Measurements from ENCODE around the gene NHLRC4. TPM values are rescaled to one million over a fixed set of nuclear protein-coding genes. Genes with fewer than 3 reads are reported as not detected.

The NHLRC4 gene
- total and polyA plus RNA-seq, 7 donors, result 0.06 to 0.39 (median 0.27) TPM; not detected in 1

GRCh38 chr16:592518-593306 is 25.9 kb downstream of the NHLRC4 start:
- no peaks in the 10 kb centered on the region for H3K27me3 ChIP-seq (ENCODE audit: insufficient read depth in 3 of 3, low read length in 2 of 3)
- DNase-seq, result peak; percentile 74 to 89
- H3K4me3 ChIP-seq, result peak overlapping the region; percentile 96
- peak overlapping the region; percentile 95 for H3K27ac ChIP-seq
- WGBS, 3 donors, result 25 to 50% (median 28%) methylated on average over 24 of the region's 24 CpGs
- H3K36me3 ChIP-seq (ENCODE audit: insufficient read depth in 1 of 2, low read depth in 1 of 2), result peaks cover 0 to 4% of the 10 kb centered on the region in 2 donors
- H3K9me3 ChIP-seq, result no peaks in the 10 kb centered on the region
- intact Hi-C loops (cut with DNase I), result loop anchor here (5.0 kb wide), 2 partner anchors 35 to 40 kb away; partner anchors contain the start of gene WFIKKN1 (in 1 of the 2)
- peaks cover 59% of the 10 kb centered on the region for H3K4me1 ChIP-seq
- TF ChIP-seq CTCF (IDR thresholded peaks at IDR 0.05), result peak; percentile 47
- peak; percentile 32 to 59 (median 53) for ATAC-seq

- Histone ChIP-seq H3K36me3 (ENCODE audit: insufficient read depth in 1 of 2, low read depth in 1 of 2) (peaks cover 0 to 4% of the 10 kb centered on the region in 2 donors), H3K27me3 (ENCODE audit: insufficient read depth in 3 of 3, low read length in 2 of 3) (no peaks in the 10 kb centered on the region), H3K4me1 (peaks cover 52% of the 10 kb centered on the region), H3K27ac (peak overlapping the region; percentile 95), H3K9me3 (no peaks in the 10 kb centered on the region), H3K4me3 (peak overlapping the region; percentile 96)
- TF ChIP-seq CTCF (IDR thresholded peaks at IDR 0.05), result no peak
- no peak for ATAC-seq
- 66 to 80% (median 71%) methylated on average over 9 of the region's 9 CpGs for WGBS, 3 donors
- intact Hi-C loops (cut with DNase I), result loop anchor here (5.0 kb wide), 2 partner anchors 34 to 39 kb away; partner anchors contain the start of gene WFIKKN1 (in 1 of the 2)
- DNase-seq, result no peak
Measured at GRCh38 chr16:593406-593805, 26.6 kb downstream of the NHLRC4 start.

GRCh38 chr16:593807-594206 is 27.0 kb downstream of the NHLRC4 start:
- H3K27me3 ChIP-seq (ENCODE audit: insufficient read depth in 3 of 3, low read length in 2 of 3), result no peaks in the 10 kb centered on the region
- intact Hi-C loops (cut with DNase I), result loop anchor here (5.0 kb wide), 2 partner anchors 33 to 38 kb away; partner anchors contain the start of gene WFIKKN1 (in 1 of the 2)
- peaks cover 52% of the 10 kb centered on the region for H3K4me1 ChIP-seq
- TF ChIP-seq CTCF (IDR thresholded peaks at IDR 0.05), result no peak
- 81 to 86% (median 86%) methylated on average over 16 of the region's 16 CpGs for WGBS, 3 donors
- peak overlapping the region; percentile 96 for H3K4me3 ChIP-seq
- DNase-seq (no peak), ATAC-seq (no peak)
- H3K9me3 ChIP-seq, result no peaks in the 10 kb centered on the region
- peak overlapping the region; percentile 95 for H3K27ac ChIP-seq
- peaks cover 0 to 4% of the 10 kb centered on the region in 2 donors for H3K36me3 ChIP-seq (ENCODE audit: insufficient read depth in 1 of 2, low read depth in 1 of 2)

DNA sequence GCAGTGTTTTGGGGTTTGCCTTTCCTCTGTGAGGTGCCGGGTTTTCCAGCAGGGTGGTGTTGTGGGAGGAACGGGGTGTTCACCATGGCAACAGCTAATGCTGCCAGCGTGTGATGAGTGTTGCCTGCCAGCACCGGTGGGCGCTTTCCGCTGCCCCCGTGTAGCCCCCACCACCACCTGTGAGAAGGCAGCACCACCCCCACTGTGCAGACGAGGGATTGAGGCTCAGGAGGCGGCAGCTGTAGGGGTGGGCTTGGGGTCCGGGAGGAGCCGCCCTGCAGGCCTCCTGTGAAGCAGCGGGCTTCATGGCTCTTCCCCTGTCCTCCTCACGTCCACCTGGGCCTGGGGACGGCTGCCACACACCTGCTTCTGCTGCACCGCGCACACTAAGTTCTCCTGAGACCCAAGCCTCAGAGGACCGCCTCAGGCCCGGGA is 28.3 kb downstream of the NHLRC4 start:
- ATAC-seq, result no peak
- DNase-seq, result no peak
- no peaks in the 10 kb centered on the region for H3K9me3 ChIP-seq
- peak overlapping the region; percentile 15 for H3K4me3 ChIP-seq
- TF ChIP-seq CTCF (IDR thresholded peaks at IDR 0.05), result no peak
- intact Hi-C loops (cut with DNase I), result no loop called here
- peaks cover 0 to 10% of the 10 kb centered on the region in 2 donors for H3K36me3 ChIP-seq (ENCODE audit: insufficient read depth in 1 of 2, low read depth in 1 of 2)
- 62 to 77% (median 69%) methylated on average over 18 of the region's 18 CpGs for WGBS, 3 donors
- peaks cover 52% of the 10 kb centered on the region for H3K4me1 ChIP-seq
- H3K27ac ChIP-seq, result peak overlapping the region; percentile 95
- no peaks in the 10 kb centered on the region for H3K27me3 ChIP-seq (ENCODE audit: insufficient read depth in 3 of 3, low read length in 2 of 3)

Data from psoas muscle (tissue), 8 donors.